NCI-H146 treated with DMSO at 0.1 percent for 48 hours (cell line): ENCODE measurements around the gene HYDIN.
"Not testable (repeated sequence)": the region's sequence is repeated elsewhere in the genome, so short reads cannot be mapped to it uniquely, and the experiment has no call there.

Source experiments
- DNase-seq: peaks from one replicate; lab custom pipeline; 2025; ENCODE audit not compliant: unreplicated experiment; lab: John Stamatoyannopoulos, UW

Gene HYDIN

GRCh38 chr16:70882311-70882710, 348.2 kb downstream of the HYDIN start:
- not testable (repeated sequence) for DNase-seq

DNA sequence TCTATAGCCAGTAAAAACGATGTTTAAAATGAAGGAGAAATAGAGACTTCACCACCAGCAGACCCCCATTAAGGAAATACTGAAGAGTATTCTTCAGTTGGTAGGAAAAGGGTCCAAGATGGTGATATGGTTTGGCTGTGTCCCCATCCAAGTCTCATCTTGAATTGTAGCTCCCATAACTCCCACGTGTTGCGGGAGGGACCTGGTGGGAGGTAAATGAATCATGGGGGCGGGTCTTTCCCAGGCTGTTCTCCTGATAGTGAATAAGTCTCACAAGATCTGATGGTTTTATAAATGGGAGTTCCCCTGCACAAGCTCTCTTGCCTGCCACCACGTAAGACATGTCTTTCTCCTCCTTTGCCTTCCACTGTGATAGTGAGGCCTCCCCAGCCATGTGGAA, 352.6 kb downstream of the HYDIN start:
- DNase-seq: not testable (repeated sequence)

DNA sequence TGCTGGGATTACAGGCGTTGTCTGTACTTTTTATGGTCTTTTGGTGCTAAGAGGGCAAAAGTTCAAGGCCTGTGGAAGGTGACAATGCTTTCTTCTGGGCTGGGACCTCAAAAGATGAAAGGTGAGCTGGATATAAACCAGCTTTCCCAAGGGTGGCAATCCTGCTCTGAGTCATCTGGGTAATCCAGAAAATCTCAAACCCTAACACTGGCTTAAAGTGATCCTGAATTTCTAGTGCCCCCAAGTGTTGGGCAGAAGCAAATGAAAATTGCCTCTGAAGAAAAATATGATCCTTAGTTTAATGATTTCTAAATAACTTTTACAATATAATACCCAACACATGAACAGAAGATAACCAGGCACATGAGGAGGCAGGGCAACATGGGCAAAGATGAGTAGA, 354.1 kb downstream of the HYDIN start:
- DNase-seq: not testable (repeated sequence)

GRCh38 chr16:70864698-70865097, 365.8 kb downstream of the HYDIN start:
- not testable (repeated sequence) for DNase-seq

GRCh38 chr16:70861996-70862395, 368.5 kb downstream of the HYDIN start:
- not testable (repeated sequence) for DNase-seq

GRCh38 chr16:70851299-70851698, 379.2 kb downstream of the HYDIN start:
- DNase-seq: not testable (repeated sequence)

- DNase-seq: not testable (repeated sequence)
Measured at GRCh38 chr16:70823498-70824118, 406.9 kb downstream of the HYDIN start.

DNA sequence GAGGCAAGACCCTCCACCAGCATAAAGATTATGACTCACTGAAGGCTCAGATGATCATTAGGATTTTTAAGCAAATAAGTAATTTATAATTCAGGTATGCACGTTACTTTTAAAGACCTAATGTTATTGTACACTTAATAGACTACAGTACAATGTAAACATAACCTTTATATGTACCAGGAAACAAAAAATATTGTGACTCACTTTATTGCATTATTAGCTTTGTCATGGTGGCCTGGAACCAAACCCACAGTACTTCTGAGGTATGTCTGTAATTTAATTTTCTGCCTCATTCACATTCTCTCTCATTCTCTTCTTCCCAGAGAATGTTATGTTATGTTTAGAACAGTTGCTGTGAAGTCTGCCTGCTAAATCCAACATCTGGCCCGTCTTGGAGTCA, 407.8 kb downstream of the HYDIN start:
- not testable (repeated sequence) for DNase-seq

- DNase-seq: not testable (repeated sequence)
Measured at GRCh38 chr16:70818088-70818487, 412.4 kb downstream of the HYDIN start.

DNA sequence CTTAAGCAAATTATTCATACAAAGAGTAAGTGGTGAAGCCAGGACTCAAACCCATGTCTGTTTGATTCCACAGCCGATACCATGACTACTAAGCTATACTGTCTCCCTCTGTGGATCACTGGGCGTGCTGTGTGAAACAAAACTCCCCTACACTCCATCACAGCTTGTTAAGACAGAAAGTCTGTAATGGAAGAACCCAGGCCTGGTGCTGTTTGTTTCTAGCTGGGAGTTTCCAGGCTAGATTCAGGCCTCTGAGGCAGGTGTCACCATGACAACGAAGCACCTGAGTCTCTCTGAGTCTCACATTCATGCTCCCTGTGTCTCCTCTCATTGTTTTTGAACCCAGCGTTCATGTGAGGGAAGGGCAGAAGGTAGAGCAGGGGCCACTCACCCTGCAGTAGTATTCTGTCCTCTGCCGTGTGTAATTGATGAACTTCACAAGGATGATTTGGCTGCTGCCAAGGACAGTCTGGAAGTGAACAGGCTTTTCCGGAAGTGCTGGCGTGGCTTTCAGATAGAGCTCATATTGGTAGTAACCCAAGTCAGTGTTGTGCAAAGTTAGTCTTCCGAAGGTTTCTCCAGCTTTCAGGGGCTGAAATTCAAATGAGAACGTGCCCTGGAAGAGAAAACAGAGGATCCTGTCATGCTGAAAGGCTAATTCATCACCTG, 421.0 kb downstream of the HYDIN start:
- peak; percentile 11 for DNase-seq

DNA sequence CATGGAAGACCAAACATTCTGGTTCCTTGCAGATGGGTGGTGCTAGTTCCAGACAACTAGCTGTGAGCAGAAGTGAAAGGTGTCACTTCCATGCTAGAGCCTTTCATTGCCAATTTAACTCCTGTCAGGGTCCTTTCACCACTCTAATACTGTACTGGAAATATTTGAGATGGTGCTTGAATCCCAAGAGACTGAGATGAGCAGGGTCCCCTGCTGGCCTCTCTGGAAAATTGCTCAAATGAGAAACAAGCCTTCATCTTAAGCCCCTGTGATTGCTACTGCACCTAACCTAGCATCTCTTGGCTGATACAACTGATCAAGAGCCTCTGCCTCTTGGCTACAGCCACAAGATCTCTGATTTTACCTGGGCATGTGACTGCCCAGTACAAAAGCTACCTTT, 422.2 kb downstream of the HYDIN start:
- DNase-seq: no peak

GRCh38 chr16:70805787-70806186, 424.7 kb downstream of the HYDIN start:
- no peak for DNase-seq

DNA sequence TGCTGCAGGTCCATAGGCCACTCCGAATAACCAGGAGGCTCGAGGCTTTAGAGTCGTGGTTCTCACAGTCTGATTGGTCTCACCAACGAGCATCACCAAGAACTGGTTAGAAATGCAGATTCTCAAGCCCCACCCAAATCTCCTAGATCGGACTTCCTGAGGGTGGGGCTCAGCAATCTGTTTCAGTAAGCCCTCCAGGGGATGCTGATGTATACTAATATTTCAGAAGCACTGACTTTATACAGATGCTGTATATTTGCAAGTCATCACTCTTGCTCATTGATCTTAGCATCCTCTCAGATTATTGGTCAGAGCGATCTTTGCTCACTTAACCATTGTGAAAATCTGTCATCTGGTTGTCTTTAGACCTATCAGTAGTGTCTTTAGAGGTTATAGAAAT, 425.1 kb downstream of the HYDIN start:
- no peak for DNase-seq

DNA sequence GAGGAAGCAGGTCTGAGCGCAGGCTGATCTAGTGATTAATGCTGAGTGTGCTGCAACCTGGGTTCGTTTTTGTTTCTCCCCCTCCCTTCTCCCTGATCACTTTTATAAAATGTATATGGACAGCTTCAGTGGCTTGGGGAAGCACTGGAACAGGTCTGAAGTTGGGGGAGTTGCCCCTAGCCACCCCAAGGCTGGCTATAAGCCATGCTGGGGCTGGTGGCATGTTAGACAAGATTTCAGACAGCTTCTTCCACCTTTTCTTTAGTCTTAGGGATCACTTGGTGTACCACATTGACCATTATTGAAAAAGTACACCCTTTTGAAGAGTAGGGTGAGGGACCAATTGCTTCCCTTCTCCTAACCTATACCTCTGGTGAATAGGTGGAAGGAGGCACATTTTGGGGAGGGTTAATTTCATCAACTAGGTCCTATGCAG, 425.8 kb downstream of the HYDIN start:
- no peak for DNase-seq

DNA sequence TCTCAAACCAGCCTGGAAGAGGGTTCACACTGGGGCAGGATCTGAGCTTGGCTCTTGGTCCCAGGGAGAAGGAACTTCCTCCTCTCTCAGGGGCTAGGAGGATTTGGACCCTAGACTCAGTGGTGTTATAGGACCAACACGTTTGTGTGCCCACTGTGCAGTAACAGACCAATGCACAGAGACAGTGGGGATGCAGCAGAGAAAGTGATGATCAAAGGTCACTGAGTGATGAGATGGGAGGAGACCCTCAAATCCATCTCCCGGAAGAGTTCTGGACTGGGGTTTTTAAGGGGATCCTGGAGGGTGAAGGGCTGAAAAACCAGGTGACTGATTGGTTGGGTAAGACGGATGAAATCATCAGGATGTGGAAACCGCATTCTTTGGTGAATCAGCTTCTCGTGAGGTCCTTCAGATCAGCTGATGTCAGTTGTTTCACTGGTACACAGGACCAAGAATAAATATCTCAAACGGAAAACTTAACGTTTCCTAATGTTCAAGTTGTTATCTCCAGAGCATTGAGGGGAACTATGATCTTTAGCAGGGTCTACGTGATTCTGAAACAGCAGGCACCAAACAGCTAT, 426.3 kb downstream of the HYDIN start:
- DNase-seq: no peak

DNA sequence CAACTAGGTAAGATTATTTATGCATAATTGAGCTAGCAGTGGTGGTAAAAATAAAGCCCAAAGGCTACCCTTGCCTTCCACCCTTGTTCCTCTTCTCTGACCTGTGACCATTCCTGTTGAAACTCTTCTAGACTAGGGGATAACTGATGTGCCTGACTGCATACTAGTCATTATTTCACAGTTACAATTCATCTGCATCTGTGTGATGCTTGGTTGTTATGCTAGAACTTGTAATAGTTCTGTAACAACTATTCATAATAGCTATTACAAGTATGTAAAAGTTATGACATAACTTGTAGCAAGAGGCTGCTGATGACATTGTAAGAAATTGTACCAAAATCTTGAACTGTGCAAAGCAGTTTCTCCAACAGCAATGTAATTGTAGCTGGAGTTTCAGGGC, 427.2 kb downstream of the HYDIN start:
- no peak for DNase-seq

DNA sequence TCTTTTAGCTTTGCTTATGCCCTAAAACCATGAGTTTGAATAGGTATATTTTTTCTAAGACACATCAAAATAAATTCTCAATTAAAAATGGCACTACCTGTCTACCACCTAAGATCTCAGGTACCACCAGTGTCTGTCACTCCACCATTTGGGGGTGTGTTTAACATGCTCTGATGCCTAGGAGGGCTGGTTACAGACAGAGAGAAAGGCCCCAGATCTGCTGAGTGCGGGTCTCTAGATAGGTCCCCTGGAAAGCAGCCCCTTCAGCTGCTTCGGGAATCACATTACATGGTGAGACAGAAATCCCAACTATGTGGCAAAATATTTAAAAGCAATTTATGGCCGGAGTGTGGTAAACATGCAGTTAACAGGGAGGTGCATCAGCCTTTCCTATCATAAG, 428.9 kb downstream of the HYDIN start:
- DNase-seq: no peak

DNA sequence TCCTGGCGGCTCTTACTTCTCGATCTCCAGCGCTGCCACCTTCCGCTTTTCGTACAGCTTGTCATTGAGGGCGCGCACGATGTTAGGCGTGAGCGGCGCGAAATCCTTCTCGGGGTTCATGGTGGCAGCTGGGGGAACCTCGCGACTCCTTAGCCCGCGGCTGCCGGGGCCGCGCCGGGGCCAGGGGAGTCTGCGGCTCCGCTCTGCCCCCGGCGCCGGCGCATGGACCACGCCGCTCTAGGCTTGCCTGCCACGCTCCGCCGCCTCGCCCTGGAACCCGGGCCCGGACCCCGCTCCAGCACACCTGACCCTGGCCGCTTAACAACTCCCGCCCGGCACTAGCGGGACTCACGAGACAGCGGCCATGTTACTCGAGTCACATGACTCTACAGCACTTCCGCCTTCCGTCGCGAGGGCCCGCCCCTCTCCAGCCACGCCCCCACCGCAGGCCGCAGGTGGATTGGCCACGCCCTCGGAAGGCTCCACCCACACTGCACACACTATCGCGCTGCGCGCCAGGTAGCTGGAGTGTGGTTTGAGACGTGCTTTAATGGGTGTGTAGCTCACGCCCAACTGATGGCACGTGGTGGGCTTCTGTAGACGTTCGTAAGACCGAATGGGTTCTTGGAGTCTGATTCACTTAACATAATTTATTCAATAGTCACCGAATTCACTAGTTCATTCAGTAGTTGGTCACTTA, 429.6 kb downstream of the HYDIN start, which contains the start of gene VAC14:
Gene VAC14, minus strand, starts transcription at position 378 of the 700 bp plus-strand sequence. Its CDS starts 258 bp downstream, at position 120.
- peak; percentile 81 for DNase-seq

GRCh38 chr16:70800311-70800710, 430.2 kb downstream of the HYDIN start:
- no peak for DNase-seq

GRCh38 chr16:70796301-70796700, 434.2 kb downstream of the HYDIN start:
- no peak for DNase-seq

- DNase-seq: no peak
Measured at GRCh38 chr16:70795296-70795912, 435.1 kb downstream of the HYDIN start.
